T-cell (primary cell): ENCODE results near the gene CYTH1. TPM values are rescaled to one million over a fixed set of nuclear protein-coding genes. Genes with fewer than 3 reads are reported as not detected.

Experiments used
- ATAC-seq, 4 experiments: fragments of 200-7000 bp in 3 of 4; fragments of 150-1000 bp in 1 of 4; cut with Tn5 transposase; replicated peaks in 1 of 4; 1 replicate in 3 of 4; 2 replicates in 1 of 4; pipeline ENCODE4 v1.10.0; 2021; ENCODE audit warnings: moderate library complexity in 3 of 4, mild to moderate bottlenecking in 2 of 4, moderate number of reproducible peaks in 1 of 4
- CTCF ChIA-PET, 2 donors: fragments of 300-600 bp; sonication (Branson Sonifier 250); formaldehyde crosslinking; loops; one replicate each; lab custom pipeline; 2022; ENCODE audit warnings: antibody characterized with exemption in 2 of 2; lab: Charles Lee
- POLR2A ChIA-PET, 2 donors: fragments of 300-600 bp; sonication (Branson Sonifier 250); formaldehyde crosslinking; loops; one replicate each; lab custom pipeline; 2022; ENCODE audit warnings: antibody characterized with exemption in 2 of 2; lab: Charles Lee
- DNase-seq, 35 experiments: peaks; one replicate each; pipeline versions ENCODE4 v3.0.0 to v3.0.0-alpha.2; 2013 to 2023
- H3K27ac ChIP-seq: one replicate; pipeline ENCODE4 v1.5.1; 2013; ENCODE audit warnings: low read length
- H3K27me3 ChIP-seq, 2 experiments: replicated peaks in 1 of 2; 1 replicate in 1 of 2; 2 replicates in 1 of 2; pipeline versions ENCODE4 v1.6.1 to v1.7.0; 2013; ENCODE audit warnings: low read length in 1 of 2, mixed read lengths in 1 of 2; ENCODE audit not compliant: control insufficient read depth in 2 of 2, insufficient read depth in 2 of 2; ENCODE audit errors: extremely low read depth in 1 of 2
- H3K36me3 ChIP-seq, 2 donors: 1 replicate in 1 of 2; 2 replicates in 1 of 2; pipeline versions ENCODE4 v1.6.1 to v1.7.0; 2013; ENCODE audit warnings: low read length in 1 of 2; ENCODE audit not compliant: control insufficient read depth in 2 of 2, insufficient read depth in 1 of 2; ENCODE audit errors: extremely low read depth in 1 of 2
- H3K4me1 ChIP-seq, 2 experiments: 1 replicate in 1 of 2; 2 replicates in 1 of 2; pipeline versions ENCODE4 v1.6.1 to v1.7.0; 2013; ENCODE audit warnings: low read length in 2 of 2, mixed read lengths in 1 of 2; ENCODE audit not compliant: insufficient read depth in 2 of 2, control insufficient read depth in 1 of 2; ENCODE audit errors: extremely low read depth in 1 of 2
- H3K4me3 ChIP-seq, 2 donors: 1 replicate in 1 of 2; 2 replicates in 1 of 2; pipeline versions ENCODE4 v1.5.1 to v1.7.0; 2013; ENCODE audit warnings: mild to moderate bottlenecking in 2 of 2, low read length in 1 of 2, moderate library complexity in 1 of 2; ENCODE audit not compliant: control insufficient read depth in 1 of 2; ENCODE audit errors: extremely low read depth in 1 of 2
- H3K9me3 ChIP-seq: 2 replicates; pipeline ENCODE4 v1.7.0; 2013
- H3K27ac Mint-ChIP-seq, 2 donors: one replicate each; pipeline ENCODE4 v1.8.0; 2020 to 2021; ENCODE audit warnings: mild to moderate bottlenecking in 2 of 2, mixed read lengths in 2 of 2
- H3K27me3 Mint-ChIP-seq, 2 donors: one replicate each; pipeline ENCODE4 v1.8.0; 2021 to 2022; ENCODE audit warnings: mixed read lengths in 2 of 2
- H3K36me3 Mint-ChIP-seq: one replicate; pipeline ENCODE4 v1.8.0; 2021; ENCODE audit warnings: mixed read lengths
- H3K4me1 Mint-ChIP-seq, 3 donors: one replicate each; pipeline ENCODE4 v1.8.0; 2020 to 2022; ENCODE audit warnings: mixed read lengths in 3 of 3, mild to moderate bottlenecking in 1 of 3
- H3K4me3 Mint-ChIP-seq, 3 donors: one replicate each; pipeline ENCODE4 v1.8.0; 2020 to 2022; ENCODE audit warnings: mild to moderate bottlenecking in 3 of 3, mixed read lengths in 3 of 3, moderate library complexity in 3 of 3
- H3K9me3 Mint-ChIP-seq, 3 donors: one replicate each; pipeline ENCODE4 v1.8.0; 2020 to 2022; ENCODE audit warnings: mixed read lengths in 3 of 3
- WGBS: methylation state at CpG from one replicate; pipeline ENCODE4 v1.1.5; 2013; ENCODE audit warnings: missing lambda C conversion rate; ENCODE audit not compliant: insufficient coverage; 5-methylcytosine and 5-hydroxymethylcytosine counted together
- total RNA-seq, 35 experiments: library from RNA in 6 of 35; stranded (reverse) in 6 of 35; fragments of 120-200 nt in 1 of 35; gene quantifications; one replicate each; pipeline versions ENCODE4 v1.2.1 to v1.2.4 and lab custom pipeline; 2013 to 2026

The CYTH1 gene
- total RNA-seq, 5 donors from 2014 or later (not counting 1 experiment from before 2014, with no cell fraction given): 357 to 509 (median 372) TPM

- H3K27ac Mint-ChIP-seq: peak overlapping the region; percentile 84 to 89
- H3K4me1 ChIP-seq: peaks cover 62 to 80% of the 10 kb centered on the region in 2 experiments
- peaks cover 8% of the 10 kb centered on the region for H3K36me3 Mint-ChIP-seq
Measured at GRCh38 chr17:78715000-78715771, 66.9 kb downstream of the CYTH1 start.

GRCh38 chr17:78714534-78714933, 67.5 kb downstream of the CYTH1 start:
- ATAC-seq: peak in 2 of 4 experiments; percentile 27 to 32
- peak overlapping the region; percentile 84 to 89 for H3K27ac Mint-ChIP-seq
- Histone ChIP-seq H3K27me3 (no peaks in the 10 kb centered on the region), H3K4me3 (no peak overlapping the region), H3K9me3 (no peaks in the 10 kb centered on the region), H3K27ac (peak overlapping the region; percentile 64), H3K36me3 (peaks cover 0 to 16% of the 10 kb centered on the region in 2 donors), H3K4me1 (peaks cover 61 to 79% of the 10 kb centered on the region in 2 experiments)
- 100% methylated on average over 1 of the region's 4 CpGs for WGBS
- H3K9me3 Mint-ChIP-seq: no peaks in the 10 kb centered on the region
- peaks cover 8% of the 10 kb centered on the region for H3K36me3 Mint-ChIP-seq
- no peaks in the 10 kb centered on the region for H3K27me3 Mint-ChIP-seq
- DNase-seq: no peak
- peak overlapping the region; percentile 46 to 83 (median 46) for H3K4me3 Mint-ChIP-seq
- CTCF ChIA-PET: no interaction called here
- H3K4me1 Mint-ChIP-seq: peaks cover 91 to 95% (median 95%) of the 10 kb centered on the region in 3 donors
- POLR2A ChIA-PET: interaction anchor here in 1 of 2 donors (0.6 kb wide), 1 partner anchor 11 kb away, joined by 5 read pairs; no protein-coding TSS in a partner anchor

More at GRCh38 chr17:78715000-78715771, 66.9 kb downstream of the CYTH1 start:
- ATAC-seq (no peak), DNase-seq (no peak)
- 34% methylated on average over 5 of the region's 14 CpGs for WGBS
- Mint-ChIP-seq H3K4me3 (peak overlapping the region; percentile 53 to 83 (median 65)), H3K4me1 (peaks cover 91 to 95% (median 95%) of the 10 kb centered on the region in 3 donors), H3K27me3 (no peaks in the 10 kb centered on the region), H3K9me3 (no peaks in the 10 kb centered on the region)
- Histone ChIP-seq H3K4me3 (peak overlapping the region in 1 of 2 donors; percentile 4), H3K27ac (peak overlapping the region; percentile 64), H3K27me3 (no peaks in the 10 kb centered on the region), H3K36me3 (peaks cover 0 to 16% of the 10 kb centered on the region in 2 donors), H3K9me3 (no peaks in the 10 kb centered on the region)
- POLR2A ChIA-PET: interaction anchor here in 1 of 2 donors (0.6 kb wide), 1 partner anchor 10 kb away, joined by 5 read pairs; no protein-coding TSS in a partner anchor
- CTCF ChIA-PET: interaction anchor here (0.5 to 1.6 kb wide), 5 partner anchors 8 to 1911 kb away, joined by 3 to 7 read pairs (median 4); no protein-coding TSS in a partner anchor

GRCh38 chr17:78712043-78712442, 70.0 kb downstream of the CYTH1 start:
- Mint-ChIP-seq H3K27me3 (no peaks in the 10 kb centered on the region), H3K4me1 (peaks cover 85 to 90% (median 89%) of the 10 kb centered on the region in 3 donors), H3K9me3 (no peaks in the 10 kb centered on the region), H3K4me3 (peak overlapping the region in 1 of 3 donors; percentile 46), H3K36me3 (peaks cover 23% of the 10 kb centered on the region), H3K27ac (peak overlapping the region; percentile 80 to 83)
- WGBS: no CpG with 5 or more reads among the region's 2 CpGs
- H3K27ac ChIP-seq: no peak overlapping the region
- no peaks in the 10 kb centered on the region for H3K27me3 ChIP-seq
- DNase-seq: no peak
- CTCF ChIA-PET: interaction anchor here (0.7 to 1.0 kb wide), 4 partner anchors 22 to 377 kb away, joined by 3 to 6 read pairs (median 4); no protein-coding TSS in a partner anchor
- H3K4me3 ChIP-seq: no peak overlapping the region
- peaks cover 7 to 35% of the 10 kb centered on the region in 2 donors for H3K36me3 ChIP-seq
- H3K4me1 ChIP-seq: peaks cover 41 to 72% of the 10 kb centered on the region in 2 experiments
- ATAC-seq: no peak
- H3K9me3 ChIP-seq: no peaks in the 10 kb centered on the region
- POLR2A ChIA-PET: interaction anchor here (0.6 to 0.7 kb wide), 3 partner anchors 8 to 55 kb away, joined by 3 to 9 read pairs (median 9); no protein-coding TSS in a partner anchor

GRCh38 chr17:78710607-78711006, 71.5 kb downstream of the CYTH1 start:
- Histone ChIP-seq H3K36me3 (peaks cover 14 to 47% of the 10 kb centered on the region in 2 donors), H3K9me3 (no peaks in the 10 kb centered on the region), H3K27ac (peak overlapping the region; percentile 25), H3K4me3 (no peak overlapping the region), H3K27me3 (no peaks in the 10 kb centered on the region), H3K4me1 (peaks cover 29 to 62% of the 10 kb centered on the region in 2 experiments)
- peaks cover 24% of the 10 kb centered on the region for H3K36me3 Mint-ChIP-seq
- no peaks in the 10 kb centered on the region for H3K9me3 Mint-ChIP-seq
- DNase-seq (no peak), ATAC-seq (no peak)
- peak overlapping the region in 1 of 3 donors; percentile 54 for H3K4me3 Mint-ChIP-seq
- no peaks in the 10 kb centered on the region for H3K27me3 Mint-ChIP-seq
- peak overlapping the region; percentile 81 to 91 for H3K27ac Mint-ChIP-seq
- ChIA-PET POLR2A (interaction anchor here (0.6 to 0.7 kb wide), 2 partner anchors 15 to 587 kb away, joined by 7 to 11 read pairs; no protein-coding TSS in a partner anchor), CTCF (interaction anchor here (0.6 to 2.0 kb wide), 2 partner anchors 31 to 1985 kb away, joined by 4 to 8 read pairs; no protein-coding TSS in a partner anchor)
- peaks cover 74 to 81% (median 78%) of the 10 kb centered on the region in 3 donors for H3K4me1 Mint-ChIP-seq
- no CpG with 5 or more reads among the region's 4 CpGs for WGBS

DNA sequence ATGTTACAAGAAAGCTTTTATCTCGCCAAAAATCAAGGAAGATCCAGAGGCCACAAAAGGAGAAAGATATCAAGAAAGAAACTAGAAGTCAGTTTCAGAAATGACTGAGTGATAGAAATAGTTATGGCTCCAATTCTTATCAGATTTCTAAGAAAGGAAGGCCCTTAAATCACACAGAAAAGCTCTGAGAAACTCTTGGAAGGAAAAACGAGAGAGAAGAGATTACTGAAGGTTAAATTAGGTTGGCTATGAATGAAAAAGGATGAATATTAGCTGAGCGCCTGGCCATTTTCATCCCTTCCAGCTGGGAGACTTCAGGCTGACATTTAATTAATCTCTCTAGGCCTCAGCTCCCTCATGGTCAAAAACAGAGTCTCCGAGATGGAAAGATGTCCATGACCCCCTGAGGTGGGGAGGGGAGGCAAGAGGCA, 72.3 kb downstream of the CYTH1 start:
- ATAC-seq: no peak
- WGBS: no CpG with 5 or more reads among the region's 4 CpGs
- peaks cover 14 to 54% of the 10 kb centered on the region in 2 donors for H3K36me3 ChIP-seq
- H3K9me3 ChIP-seq: no peaks in the 10 kb centered on the region
- Mint-ChIP-seq H3K27me3 (no peaks in the 10 kb centered on the region), H3K4me1 (peaks cover 70 to 78% (median 75%) of the 10 kb centered on the region in 3 donors), H3K9me3 (no peaks in the 10 kb centered on the region), H3K4me3 (peak overlapping the region; percentile 49 to 54 (median 50)), H3K36me3 (peaks cover 26% of the 10 kb centered on the region), H3K27ac (peak overlapping the region; percentile 81 to 91)
- DNase-seq: no peak
- peaks cover 24 to 54% of the 10 kb centered on the region in 2 experiments for H3K4me1 ChIP-seq
- ChIA-PET POLR2A (interaction anchor here (0.5 to 0.7 kb wide), 3 partner anchors 16 to 586 kb away, joined by 3 to 11 read pairs (median 7); no protein-coding TSS in a partner anchor), CTCF (interaction anchor here (0.7 to 2.0 kb wide), 3 partner anchors 27 to 243 kb away, joined by 3 to 8 read pairs (median 3); no protein-coding TSS in a partner anchor)
- no peaks in the 10 kb centered on the region for H3K27me3 ChIP-seq
- H3K4me3 ChIP-seq: no peak overlapping the region
- H3K27ac ChIP-seq: peak overlapping the region; percentile 51
